Osteoblast (primary cell): ENCODE results near the gene AMER1. TPM values are rescaled to one million over a fixed set of nuclear protein-coding genes. Genes with fewer than 3 reads are reported as not detected.
"Not testable (repeated sequence)": the region's sequence is repeated elsewhere in the genome, so short reads cannot be mapped to it uniquely, and the experiment has no call there.

Experiments used
- DNase-seq: peaks from one replicate; pipeline ENCODE4 v3.0.0; 2011; ENCODE audit warnings: low spot score, mixed read lengths; ENCODE audit not compliant: insufficient read length; ENCODE audit errors: missing footprints
- H2AFZ ChIP-seq: 2 replicates; pipeline ENCODE4 v1.6.0; 2011; ENCODE audit warnings: mild to moderate bottlenecking, low read length
- H3K27ac ChIP-seq: 2 replicates; pipeline ENCODE4 v1.5.1; 2011; ENCODE audit warnings: mild to moderate bottlenecking, low read depth, low read length, moderate library complexity
- H3K27me3 ChIP-seq: 2 replicates; pipeline ENCODE4 v1.6.0; 2012; ENCODE audit warnings: mild to moderate bottlenecking, control low read depth, inconsistent platforms, low read length, moderate library complexity; ENCODE audit not compliant: insufficient read depth
- H3K36me3 ChIP-seq: 2 replicates; pipeline ENCODE4 v1.5.1; 2011; ENCODE audit warnings: mild to moderate bottlenecking, low read length, control low read depth, moderate library complexity; ENCODE audit not compliant: insufficient read depth
- H3K4me1 ChIP-seq: 2 replicates; pipeline ENCODE4 v1.5.1; 2011; ENCODE audit warnings: mild to moderate bottlenecking, low read length, control low read depth, moderate library complexity; ENCODE audit not compliant: insufficient read depth
- H3K4me2 ChIP-seq: 2 replicates; pipeline ENCODE4 v1.6.0; 2011; ENCODE audit warnings: mild to moderate bottlenecking, low read length; ENCODE audit not compliant: insufficient read depth
- H3K4me3 ChIP-seq: fragments of 200-600 bp; sonication (generic); 3 replicates; pipeline ENCODE4 v1.5.1; 2012; ENCODE audit warnings: mild to moderate bottlenecking, low read length, inconsistent platforms; ENCODE audit not compliant: insufficient read depth
- H3K79me2 ChIP-seq: 2 replicates; pipeline ENCODE4 v1.6.0; 2012; ENCODE audit warnings: mild to moderate bottlenecking, low read length, control low read depth, inconsistent platforms; ENCODE audit not compliant: insufficient read depth
- H3K9me3 ChIP-seq: 2 replicates; pipeline ENCODE4 v1.5.1; 2011; ENCODE audit warnings: low read depth, low read length, control low read depth
- H4K20me1 ChIP-seq: 2 replicates; pipeline ENCODE4 v1.6.0; 2012; ENCODE audit warnings: mild to moderate bottlenecking, low read length, control low read depth; ENCODE audit not compliant: insufficient read depth
- total RNA-seq: library from RNA; depleted of rRNA; stranded (reverse); fragments of >200 nt; gene quantifications from 2 replicates; pipeline ENCODE4 v1.2.3, GENCODE V29; 2012
- TF ChIP-seq, protein P1 (sequence below): IDR thresholded peaks from 2 replicates; pipeline ENCODE4 v1.5.1; 2011; ENCODE audit warnings: mild to moderate bottlenecking, low read depth, low read length, moderate library complexity; ENCODE audit errors: extremely low read depth

The AMER1 gene
- 2.4 and 2.5 TPM in 2 replicates for total RNA-seq

GRCh38 chrX:64205441-64205734 lies at the start of gene AMER1:
TSS of gene AMER1 (minus strand) at chrX:64205708. CDS start at chrX:64193286, 12,422 bp downstream.
- Histone ChIP-seq H3K4me1 (peaks cover 12% of the 10 kb centered on the region), H3K27ac (peak within 1 kb of the TSS; percentile 81), H3K4me3 (peak within 1 kb of the TSS; percentile 77), H2AFZ (peak within 1 kb of the TSS; percentile 87), H3K36me3 (no peaks in the 10 kb centered on the region), H3K9me3 (no peaks in the 10 kb centered on the region), H3K79me2 (peaks cover 5% of the 10 kb centered on the region), H3K4me2 (peak within 1 kb of the TSS; percentile 81), H3K27me3 (no peaks in the 10 kb centered on the region), H4K20me1 (peaks cover 3% of the 10 kb centered on the region)
- TF ChIP-seq, protein P1, sequence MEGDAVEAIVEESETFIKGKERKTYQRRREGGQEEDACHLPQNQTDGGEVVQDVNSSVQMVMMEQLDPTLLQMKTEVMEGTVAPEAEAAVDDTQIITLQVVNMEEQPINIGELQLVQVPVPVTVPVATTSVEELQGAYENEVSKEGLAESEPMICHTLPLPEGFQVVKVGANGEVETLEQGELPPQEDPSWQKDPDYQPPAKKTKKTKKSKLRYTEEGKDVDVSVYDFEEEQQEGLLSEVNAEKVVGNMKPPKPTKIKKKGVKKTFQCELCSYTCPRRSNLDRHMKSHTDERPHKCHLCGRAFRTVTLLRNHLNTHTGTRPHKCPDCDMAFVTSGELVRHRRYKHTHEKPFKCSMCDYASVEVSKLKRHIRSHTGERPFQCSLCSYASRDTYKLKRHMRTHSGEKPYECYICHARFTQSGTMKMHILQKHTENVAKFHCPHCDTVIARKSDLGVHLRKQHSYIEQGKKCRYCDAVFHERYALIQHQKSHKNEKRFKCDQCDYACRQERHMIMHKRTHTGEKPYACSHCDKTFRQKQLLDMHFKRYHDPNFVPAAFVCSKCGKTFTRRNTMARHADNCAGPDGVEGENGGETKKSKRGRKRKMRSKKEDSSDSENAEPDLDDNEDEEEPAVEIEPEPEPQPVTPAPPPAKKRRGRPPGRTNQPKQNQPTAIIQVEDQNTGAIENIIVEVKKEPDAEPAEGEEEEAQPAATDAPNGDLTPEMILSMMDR = no peak
- no peak for DNase-seq

DNA sequence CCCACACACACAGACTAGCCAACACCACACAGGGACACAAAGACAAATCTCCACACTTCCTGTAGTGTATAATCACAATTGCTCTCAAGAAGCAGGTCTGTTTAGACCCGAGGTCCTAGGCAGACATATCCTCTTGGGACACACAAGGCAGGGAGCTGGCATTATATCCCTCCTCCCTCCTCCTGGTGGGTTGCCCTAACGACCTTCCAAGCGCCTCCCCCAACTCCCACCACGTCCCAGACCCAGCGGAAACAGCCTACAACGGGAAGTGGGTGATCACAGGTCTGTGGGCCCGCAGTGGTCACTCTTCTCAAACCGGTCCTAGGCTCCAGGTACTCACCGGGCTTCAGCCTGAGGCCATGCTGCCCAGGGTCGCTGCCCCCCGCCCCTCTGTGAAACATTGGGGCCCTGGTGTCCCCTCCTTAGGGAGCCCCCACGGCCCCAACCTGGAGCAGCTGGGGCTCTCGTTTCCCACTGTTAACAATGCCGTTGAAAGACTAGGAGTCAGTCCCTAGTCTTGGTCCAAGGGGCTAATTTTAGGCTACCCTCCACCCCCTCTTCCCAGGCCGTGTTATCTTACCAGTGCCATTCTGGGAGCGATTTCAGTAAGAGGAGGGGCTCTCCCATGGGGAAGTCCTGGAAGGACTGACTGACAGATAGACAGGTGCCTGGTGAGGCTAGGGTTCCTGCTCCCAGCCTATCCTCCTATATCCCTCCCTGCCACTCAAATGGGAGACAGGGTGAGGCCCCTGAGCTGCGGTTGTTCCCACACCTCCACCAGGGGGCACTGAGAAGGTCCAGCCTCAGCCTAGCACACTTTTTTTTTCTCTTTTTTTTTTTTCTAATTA lies 24.8 kb upstream of the AMER1 start, which contains the start of gene ASB12:
Gene ASB12 (minus strand): TSS at position 485 of the 848 bp plus-strand sequence. CDS start 4,957 bp downstream, outside the sequence.
- Histone ChIP-seq H3K9me3 (no peaks in the 10 kb centered on the region), H3K27me3 (no peaks in the 10 kb centered on the region), H3K4me3 (no peak within 1 kb of the TSS), H3K79me2 (no peaks in the 10 kb centered on the region), H3K4me1 (no peaks in the 10 kb centered on the region), H3K27ac (no peak within 1 kb of the TSS), H3K36me3 (no peaks in the 10 kb centered on the region), H3K4me2 (no peak within 1 kb of the TSS), H2AFZ (no peak within 1 kb of the TSS), H4K20me1 (no peaks in the 10 kb centered on the region)
- DNase-seq = no peak
- TF ChIP-seq, protein P1 = no peak

DNA sequence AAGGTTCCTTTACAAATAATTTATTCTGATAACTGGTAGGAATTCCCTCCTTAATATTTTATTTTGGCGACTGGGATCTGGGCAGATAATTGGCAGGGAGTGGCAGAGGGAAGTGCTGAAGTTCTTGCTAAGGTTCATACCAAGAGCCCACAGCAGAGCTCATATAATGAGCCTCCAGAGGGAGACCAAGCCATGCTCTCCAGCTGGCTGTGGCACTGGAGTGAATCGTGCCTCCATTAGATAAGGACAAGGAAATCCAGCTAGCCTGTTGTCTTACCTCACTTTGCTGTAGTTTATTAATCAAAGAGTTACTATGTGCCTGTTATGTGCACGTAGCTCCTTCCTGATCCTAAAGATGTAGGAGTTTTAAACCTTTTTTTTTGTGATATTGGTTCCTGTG lies 23.6 kb upstream of the AMER1 start:
- no peaks in the 10 kb centered on the region for H4K20me1 ChIP-seq
- no peaks in the 10 kb centered on the region for H3K4me1 ChIP-seq
- no peaks in the 10 kb centered on the region for H3K79me2 ChIP-seq
- no peak for DNase-seq
- H3K9me3 ChIP-seq = no peaks in the 10 kb centered on the region
- no peak overlapping the region for H2AFZ ChIP-seq
- H3K27ac ChIP-seq = no peak overlapping the region
- no peak overlapping the region for H3K4me3 ChIP-seq
- TF ChIP-seq, protein P1 = no peak
- H3K36me3 ChIP-seq = no peaks in the 10 kb centered on the region
- H3K27me3 ChIP-seq = no peaks in the 10 kb centered on the region
- no peak overlapping the region for H3K4me2 ChIP-seq

GRCh38 chrX:64218023-64218422 lies 12.5 kb upstream of the AMER1 start:
- Histone ChIP-seq H3K4me2 (no peak overlapping the region), H3K36me3 (no peaks in the 10 kb centered on the region), H3K9me3 (no peaks in the 10 kb centered on the region), H4K20me1 (no peaks in the 10 kb centered on the region), H2AFZ (no peak overlapping the region), H3K4me1 (no peaks in the 10 kb centered on the region), H3K4me3 (no peak overlapping the region), H3K27ac (no peak overlapping the region), H3K79me2 (no peaks in the 10 kb centered on the region), H3K27me3 (no peaks in the 10 kb centered on the region)
- no peak for DNase-seq
- TF ChIP-seq, protein P1 = no peak

GRCh38 chrX:64213989-64214388 lies 8.5 kb upstream of the AMER1 start:
- not testable (repeated sequence) for H3K9me3 ChIP-seq, H3K4me1 ChIP-seq, H3K4me3 ChIP-seq, H4K20me1 ChIP-seq, H2AFZ ChIP-seq, H3K4me2 ChIP-seq, H3K36me3 ChIP-seq, H3K27me3 ChIP-seq, H3K79me2 ChIP-seq, H3K27ac ChIP-seq, DNase-seq
